SK-N-MC (cell line): ENCODE results near the gene TMEM8B.

Experiments used
- EZH2 ChIP-seq: fragments of 200-600 bp; sonication (generic); IDR thresholded peaks from one replicate; pipeline ENCODE4 v1.6.1; 2017; ENCODE audit warnings: antibody characterized with exemption
- FOXP2 ChIP-seq: optimal IDR thresholded peaks from 2 replicates; pipeline ENCODE3; 2011; ENCODE audit warnings: mild to moderate bottlenecking, moderate library complexity; ENCODE audit not compliant: insufficient read depth; ENCODE audit errors: extremely low read length, control extremely low read depth

DNA sequence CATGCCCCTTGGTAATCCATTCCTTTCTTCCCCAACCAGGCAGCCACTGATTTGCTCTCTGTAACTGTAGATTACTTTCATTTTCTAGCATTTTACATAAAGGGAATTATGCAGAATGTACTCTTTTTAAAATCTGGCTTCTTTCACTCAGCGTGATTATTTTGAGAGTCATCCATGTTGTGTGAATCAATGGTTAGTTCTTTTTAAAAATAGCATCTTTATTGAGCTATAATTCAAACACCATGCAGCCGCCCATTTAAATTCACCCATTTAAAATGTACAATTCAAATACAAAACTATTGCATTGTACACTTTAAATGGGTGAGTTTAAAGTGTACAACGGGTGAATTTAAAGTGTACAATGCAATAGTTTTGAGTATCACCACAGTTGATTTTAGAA is 43.5 kb downstream of the TMEM8B start:
- no peak for TF ChIP-seq EZH2
- TF ChIP-seq FOXP2: no peak
